HG03097 (cell line): ENCODE data around the gene MOCOS.

Experiments used
- ATAC-seq: cut with Tn5 transposase; IDR thresholded peaks from one replicate; pipeline ENCODE4 v1.9.1; 2021; ENCODE audit not compliant: unreplicated experiment, low FRiP score

Gene MOCOS

GRCh38 chr18:36299015-36299414 is 111.7 kb downstream of the MOCOS start:
- no peak for ATAC-seq

GRCh38 chr18:36300211-36300610 is 112.9 kb downstream of the MOCOS start:
- ATAC-seq = no peak

GRCh38 chr18:36301884-36302283 is 114.6 kb downstream of the MOCOS start:
- ATAC-seq = no peak

- no peak for ATAC-seq
These were observed 115.4 kb downstream of the MOCOS start for GRCh38 chr18:36302676-36303075.

- no peak for ATAC-seq
These were observed 116.0 kb downstream of the MOCOS start for GRCh38 chr18:36303211-36303844.

GRCh38 chr18:36304723-36305122 is 117.4 kb downstream of the MOCOS start:
- no peak for ATAC-seq

- ATAC-seq = no peak
These were observed 118.1 kb downstream of the MOCOS start for GRCh38 chr18:36305375-36305774.

- ATAC-seq = no peak
These were observed 120.2 kb downstream of the MOCOS start for GRCh38 chr18:36307513-36307912.

- no peak for ATAC-seq
These were observed 121.6 kb downstream of the MOCOS start for GRCh38 chr18:36308711-36309435.

GRCh38 chr18:36309436-36310391 is 122.4 kb downstream of the MOCOS start:
- ATAC-seq = no peak

GRCh38 chr18:36311026-36311570 is 123.8 kb downstream of the MOCOS start:
- no peak for ATAC-seq

GRCh38 chr18:36312806-36313395 is 125.6 kb downstream of the MOCOS start:
- ATAC-seq = no peak

- ATAC-seq = no peak
These were observed 126.8 kb downstream of the MOCOS start for GRCh38 chr18:36314098-36314497.

- no peak for ATAC-seq
These were observed 127.5 kb downstream of the MOCOS start for GRCh38 chr18:36314754-36315153.

- no peak for ATAC-seq
These were observed 128.4 kb downstream of the MOCOS start for GRCh38 chr18:36315736-36316135.

GRCh38 chr18:36316246-36316645 is 128.9 kb downstream of the MOCOS start:
- ATAC-seq = no peak
